ENCODE data around the gene RGS12. TPM values are rescaled to one million over a fixed set of nuclear protein-coding genes. Genes with fewer than 3 reads are reported as not detected.

Gene RGS12
- total RNA-seq, 1 experiment from 2014 or later, result 53.9 TPM

DNA sequence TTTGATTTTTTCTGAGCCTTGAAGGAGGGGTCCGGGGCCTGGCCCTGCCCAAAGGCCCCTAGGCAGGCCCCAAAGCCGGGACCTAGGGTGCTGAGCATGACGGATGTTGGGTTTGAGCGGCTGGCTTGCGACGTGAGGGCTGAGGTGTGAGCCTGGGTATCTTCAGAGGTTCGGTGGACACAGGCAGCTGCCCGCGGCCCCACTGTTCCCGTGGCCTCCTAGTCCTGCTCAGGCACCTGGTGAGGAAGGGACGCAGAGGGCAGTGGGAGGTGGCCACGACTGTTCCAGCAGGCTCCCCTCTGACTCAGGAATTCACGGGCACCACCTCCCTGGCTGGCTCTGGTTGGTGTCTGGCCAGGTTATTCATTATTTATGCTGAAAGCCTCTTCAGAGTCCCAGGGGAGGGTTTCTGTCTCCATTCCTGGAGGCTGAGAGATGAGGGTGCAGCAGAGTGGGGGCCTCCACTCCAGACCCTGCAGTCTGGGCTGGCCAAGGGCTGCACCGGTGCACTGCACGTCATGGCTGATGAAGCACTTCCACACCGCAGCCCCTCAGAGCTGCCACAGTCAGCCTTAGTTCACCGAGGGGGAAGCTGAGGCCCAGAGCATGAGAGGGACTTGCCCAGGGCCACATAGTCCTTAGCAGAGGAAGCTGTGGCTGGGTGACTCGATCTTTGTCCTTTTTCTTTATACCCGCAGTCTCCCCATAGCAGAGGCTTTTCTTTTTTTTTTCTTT is 41.7 kb upstream of the RGS12 start:
- DNase-seq (ENCODE audit: low spot score), result no peak
- POLR2A ChIA-PET (ENCODE audit: low non-redundant PET), result no interaction called here
- no peak overlapping the region for H3K27ac ChIP-seq (ENCODE audit: low read depth, low read length, poor library complexity, severe bottlenecking)
- intact Hi-C loops (cut with micrococcal nuclease; ENCODE audit: unreplicated experiment), result no loop called here
- H3K4me1 ChIP-seq (ENCODE audit: insufficient read depth, low read length, poor library complexity, severe bottlenecking), result peaks cover 6% of the 10 kb centered on the region
- no peaks in the 10 kb centered on the region for H3K9me3 ChIP-seq (ENCODE audit: low read depth, low read length, poor library complexity, severe bottlenecking)
- no TSS peak for BruUV-seq (replicated peaks)
- CTCF ChIA-PET, result no interaction called here
- H3K27me3 ChIP-seq (replicated peaks; ENCODE audit: insufficient read depth, low read depth, low read length, poor library complexity), result no peaks in the 10 kb centered on the region
- TF ChIP-seq CTCF (conservative IDR thresholded peaks at IDR 0.05; ENCODE audit: low read depth, low read length) (no peak), EZH2 (IDR thresholded peaks at IDR 0.05; ENCODE audit: borderline replicate concordance, low read depth, low read length, poor library complexity, severe bottlenecking) (no peak)
- no peak overlapping the region for H3K4me3 ChIP-seq (ENCODE audit: low read depth, low read length, poor library complexity, severe bottlenecking)
- no peaks in the 10 kb centered on the region for H3K36me3 ChIP-seq (ENCODE audit: insufficient read depth, low read length, poor library complexity, severe bottlenecking)

DNA sequence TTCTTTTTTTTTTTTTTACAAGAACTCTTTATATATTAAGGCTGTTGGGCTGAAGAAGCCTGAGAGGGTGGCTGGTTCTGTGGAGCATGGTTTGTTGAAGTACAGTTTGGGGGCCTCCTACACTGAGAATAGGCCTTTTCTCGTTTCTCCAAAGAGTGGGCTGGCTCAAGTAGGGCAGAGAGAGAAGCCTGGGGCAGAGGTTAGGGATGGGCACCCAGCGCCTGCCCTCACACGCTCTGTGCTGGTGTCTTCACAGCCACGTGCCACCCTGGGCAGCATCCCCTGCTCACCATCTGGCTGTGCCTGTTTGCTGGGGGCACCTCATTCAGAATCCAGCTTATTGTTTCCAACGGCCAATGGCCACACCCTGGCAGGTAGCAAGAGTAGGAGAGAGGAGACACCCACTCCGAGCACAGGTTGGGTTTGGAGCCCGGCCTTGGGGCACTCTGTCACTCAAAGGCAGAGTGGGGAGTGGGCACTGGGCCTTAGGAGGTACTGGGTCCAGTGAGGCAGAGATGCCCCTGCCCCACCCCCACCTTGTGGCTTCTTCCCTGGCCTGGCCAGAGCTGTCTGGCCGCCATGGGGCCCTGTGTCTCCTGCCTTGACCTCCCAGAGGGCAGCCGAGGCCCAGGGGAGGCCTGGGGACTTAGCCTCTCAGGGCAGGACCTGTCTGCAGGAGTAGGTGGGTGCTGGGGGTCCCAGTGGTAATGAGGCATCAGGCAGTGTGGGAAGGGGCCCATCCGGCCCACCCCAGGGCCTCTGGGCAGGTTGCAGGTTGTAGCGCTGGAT is 40.9 kb upstream of the RGS12 start:
- DNase-seq (ENCODE audit: low spot score), result no peak
- ChIA-PET POLR2A (ENCODE audit: low non-redundant PET) (no interaction called here), CTCF (no interaction called here)
- no peaks in the 10 kb centered on the region for H3K36me3 ChIP-seq (ENCODE audit: insufficient read depth, low read length, poor library complexity, severe bottlenecking)
- H3K27ac ChIP-seq (ENCODE audit: low read depth, low read length, poor library complexity, severe bottlenecking), result no peak overlapping the region
- no peak overlapping the region for H3K4me3 ChIP-seq (ENCODE audit: low read depth, low read length, poor library complexity, severe bottlenecking)
- H3K9me3 ChIP-seq (ENCODE audit: low read depth, low read length, poor library complexity, severe bottlenecking), result no peaks in the 10 kb centered on the region
- H3K27me3 ChIP-seq (replicated peaks; ENCODE audit: insufficient read depth, low read depth, low read length, poor library complexity), result no peaks in the 10 kb centered on the region
- TF ChIP-seq EZH2 (IDR thresholded peaks at IDR 0.05; ENCODE audit: borderline replicate concordance, low read depth, low read length, poor library complexity, severe bottlenecking) (no peak), CTCF (conservative IDR thresholded peaks at IDR 0.05; ENCODE audit: low read depth, low read length) (no peak)
- BruUV-seq (replicated peaks), result no TSS peak
- peaks cover 6% of the 10 kb centered on the region for H3K4me1 ChIP-seq (ENCODE audit: insufficient read depth, low read length, poor library complexity, severe bottlenecking)
- intact Hi-C loops (cut with micrococcal nuclease; ENCODE audit: unreplicated experiment), result no loop called here

GRCh38 chr4:3252480-3252828 is 40.4 kb upstream of the RGS12 start:
- no peaks in the 10 kb centered on the region for H3K27me3 ChIP-seq (replicated peaks; ENCODE audit: insufficient read depth, low read depth, low read length, poor library complexity)
- TF ChIP-seq EZH2 (IDR thresholded peaks at IDR 0.05; ENCODE audit: borderline replicate concordance, low read depth, low read length, poor library complexity, severe bottlenecking) (no peak), CTCF (conservative IDR thresholded peaks at IDR 0.05; ENCODE audit: low read depth, low read length) (no peak)
- intact Hi-C loops (cut with micrococcal nuclease; ENCODE audit: unreplicated experiment), result no loop called here
- DNase-seq (ENCODE audit: low spot score), result no peak
- no peak overlapping the region for H3K4me3 ChIP-seq (ENCODE audit: low read depth, low read length, poor library complexity, severe bottlenecking)
- peaks cover 6% of the 10 kb centered on the region for H3K4me1 ChIP-seq (ENCODE audit: insufficient read depth, low read length, poor library complexity, severe bottlenecking)
- ChIA-PET CTCF (no interaction called here), POLR2A (ENCODE audit: low non-redundant PET) (no interaction called here)
- no TSS peak for BruUV-seq (replicated peaks)
- no peaks in the 10 kb centered on the region for H3K9me3 ChIP-seq (ENCODE audit: low read depth, low read length, poor library complexity, severe bottlenecking)
- H3K27ac ChIP-seq (ENCODE audit: low read depth, low read length, poor library complexity, severe bottlenecking), result no peak overlapping the region
- no peaks in the 10 kb centered on the region for H3K36me3 ChIP-seq (ENCODE audit: insufficient read depth, low read length, poor library complexity, severe bottlenecking)

Measured in A673 (cell line).